Neural cell (in vitro differentiated cells): ENCODE results near the gene CCNQ. TPM values are rescaled to one million over a fixed set of nuclear protein-coding genes. Genes with fewer than 3 reads are reported as not detected.

Experiments
- H2AFZ ChIP-seq: fragments of 200-600, 300-800 bp; sonication (generic), shearing (Covaris generic); 2 replicates; pipeline ENCODE4 v1.6.0; 2014; ENCODE audit warnings: low read depth, mild to moderate bottlenecking, antibody characterized with exemption, low read length, moderate library complexity
- H3F3A ChIP-seq: fragments of 200-600 bp; shearing (Covaris generic); 2 replicates; pipeline ENCODE4 v1.6.1; 2016; ENCODE audit warnings: mild to moderate bottlenecking, moderate library complexity, mixed read lengths, antibody characterized with exemption, low read length; ENCODE audit not compliant: insufficient read depth, poor library complexity, severe bottlenecking
- H3K27ac ChIP-seq: fragments of 200-600, 300-800 bp; sonication (generic), shearing (Covaris generic); 2 replicates; pipeline ENCODE4 v1.5.1; 2014; ENCODE audit warnings: mild to moderate bottlenecking, low read length, moderate library complexity
- H3K27me3 ChIP-seq: fragments of 300-800, 200-600 bp; sonication (generic), shearing (Covaris generic); 2 replicates; pipeline ENCODE4 v1.6.0; 2014; ENCODE audit warnings: mild to moderate bottlenecking, low read depth, low read length, moderate library complexity; ENCODE audit not compliant: insufficient read depth
- H3K36me3 ChIP-seq: fragments of 300-800, 200-600 bp; sonication (generic), shearing (Covaris generic); 2 replicates; pipeline ENCODE4 v1.5.1; 2014; ENCODE audit warnings: mild to moderate bottlenecking, antibody characterized with exemption, low read length, moderate library complexity; ENCODE audit not compliant: insufficient read depth
- H3K4me2 ChIP-seq: fragments of 300-800, 200-600 bp; sonication (generic), shearing (Covaris generic); 2 replicates; pipeline ENCODE4 v1.6.0; 2014; ENCODE audit warnings: mild to moderate bottlenecking, low read length
- H3K4me3 ChIP-seq: fragments of 300-800, 200-600 bp; sonication (generic), shearing (Covaris generic); 2 replicates; pipeline ENCODE4 v1.5.1; 2014; ENCODE audit warnings: mild to moderate bottlenecking, low read length, moderate library complexity
- H3K79me2 ChIP-seq: fragments of 200-600 bp; shearing (Covaris generic); replicated peaks from 2 replicates; pipeline ENCODE4 v1.6.0; 2014; ENCODE audit warnings: mild to moderate bottlenecking, low read length, moderate library complexity; ENCODE audit not compliant: insufficient read depth
- H3K9ac ChIP-seq: fragments of 300-800, 200-600 bp; sonication (generic), shearing (Covaris generic); 2 replicates; pipeline ENCODE4 v1.6.1; 2016; ENCODE audit warnings: mild to moderate bottlenecking, low read length, mixed read lengths
- H3K9me2 ChIP-seq: fragments of 200-600 bp; shearing (Covaris generic); 2 replicates; pipeline ENCODE4 v1.6.1; 2016; ENCODE audit warnings: mild to moderate bottlenecking, low read length, mixed read lengths; ENCODE audit not compliant: insufficient read depth
- H3K9me3 ChIP-seq: fragments of 200-600, 300-800 bp; sonication (generic), shearing (Covaris generic); 2 replicates; pipeline ENCODE4 v1.6.1; 2016; ENCODE audit warnings: mild to moderate bottlenecking, mixed run types, low read length, moderate library complexity, mixed read lengths
- H4K20me1 ChIP-seq: fragments of 200-600 bp; shearing (Covaris generic); 2 replicates; pipeline ENCODE4 v1.6.1; 2016; ENCODE audit warnings: mild to moderate bottlenecking, mixed run types; ENCODE audit not compliant: insufficient read depth
- CTCF ChIP-seq: fragments of 450-650 bp; IDR thresholded peaks from 2 replicates; pipeline ENCODE4 v1.5.1; 2014; ENCODE audit warnings: antibody characterized with exemption, mild to moderate bottlenecking, moderate library complexity; ENCODE audit not compliant: poor library complexity, severe bottlenecking
- EP300 ChIP-seq: fragments of 450-650 bp; conservative IDR thresholded peaks from 2 replicates; pipeline ENCODE4 v1.6.1; 2014; ENCODE audit warnings: antibody characterized with exemption, mild to moderate bottlenecking, moderate library complexity; ENCODE audit not compliant: poor library complexity, severe bottlenecking
- EZH2 ChIP-seq: fragments of 200-600, 300-800 bp; shearing (Covaris generic), sonication (generic); IDR thresholded peaks from 2 replicates; pipeline ENCODE4 v1.6.1; 2014; ENCODE audit warnings: antibody characterized with exemption, low read length, borderline replicate concordance, mild to moderate bottlenecking; ENCODE audit not compliant: insufficient read depth, poor library complexity, severe bottlenecking
- MXI1 ChIP-seq: fragments of 450-650 bp; conservative IDR thresholded peaks from 2 replicates; pipeline ENCODE4 v1.6.1; 2014; ENCODE audit warnings: antibody characterized with exemption, mild to moderate bottlenecking; ENCODE audit not compliant: poor library complexity, severe bottlenecking
- POLR2AphosphoS5 ChIP-seq: IDR thresholded peaks from 2 replicates; pipeline ENCODE4 v1.6.1; 2012
- RAD21 ChIP-seq: fragments of 450-650 bp; conservative IDR thresholded peaks from 2 replicates; pipeline ENCODE4 v1.6.1; 2014; ENCODE audit warnings: antibody characterized with exemption, mild to moderate bottlenecking, moderate library complexity
- SMC3 ChIP-seq: fragments of 450-650 bp; conservative IDR thresholded peaks from 2 replicates; pipeline ENCODE4 v1.6.1; 2014; ENCODE audit warnings: antibody characterized with exemption, mild to moderate bottlenecking, moderate library complexity; ENCODE audit not compliant: poor library complexity
- TAF1 ChIP-seq: IDR thresholded peaks from 2 replicates; pipeline ENCODE4 v1.6.1; 2012; ENCODE audit warnings: low read depth
- polyA plus RNA-seq: library from polyadenylated mRNA; depleted of rRNA; stranded (reverse); fragments of >200 nt; gene quantifications from 2 replicates; pipeline ENCODE4 v1.2.3, GENCODE V29; 2014
- TF ChIP-seq, protein P1 (sequence below): IDR thresholded peaks from 2 replicates; pipeline ENCODE4 v1.6.1; 2012; ENCODE audit warnings: borderline replicate concordance

Gene CCNQ
- polyA plus RNA-seq, 1 donor from 2014 or later: 61.2 TPM

GRCh38 chrX:153627675-153628111, 28.8 kb upstream of the CCNQ start:
- H3K9me2 ChIP-seq: no peaks in the 10 kb centered on the region
- no peak overlapping the region for H3K27ac ChIP-seq
- no peak overlapping the region for H3K9ac ChIP-seq
- no peak overlapping the region for H3K4me2 ChIP-seq
- no peaks in the 10 kb centered on the region for H3K36me3 ChIP-seq
- H3K9me3 ChIP-seq: no peaks in the 10 kb centered on the region
- no peaks in the 10 kb centered on the region for H4K20me1 ChIP-seq
- H3K27me3 ChIP-seq: no peaks in the 10 kb centered on the region
- no peaks in the 10 kb centered on the region for H3K79me2 ChIP-seq
- H2AFZ ChIP-seq: no peak overlapping the region
- TF ChIP-seq EZH2: no peak
- TF ChIP-seq POLR2AphosphoS5: no peak
- TF ChIP-seq TAF1: no peak
- TF ChIP-seq, protein P1, sequence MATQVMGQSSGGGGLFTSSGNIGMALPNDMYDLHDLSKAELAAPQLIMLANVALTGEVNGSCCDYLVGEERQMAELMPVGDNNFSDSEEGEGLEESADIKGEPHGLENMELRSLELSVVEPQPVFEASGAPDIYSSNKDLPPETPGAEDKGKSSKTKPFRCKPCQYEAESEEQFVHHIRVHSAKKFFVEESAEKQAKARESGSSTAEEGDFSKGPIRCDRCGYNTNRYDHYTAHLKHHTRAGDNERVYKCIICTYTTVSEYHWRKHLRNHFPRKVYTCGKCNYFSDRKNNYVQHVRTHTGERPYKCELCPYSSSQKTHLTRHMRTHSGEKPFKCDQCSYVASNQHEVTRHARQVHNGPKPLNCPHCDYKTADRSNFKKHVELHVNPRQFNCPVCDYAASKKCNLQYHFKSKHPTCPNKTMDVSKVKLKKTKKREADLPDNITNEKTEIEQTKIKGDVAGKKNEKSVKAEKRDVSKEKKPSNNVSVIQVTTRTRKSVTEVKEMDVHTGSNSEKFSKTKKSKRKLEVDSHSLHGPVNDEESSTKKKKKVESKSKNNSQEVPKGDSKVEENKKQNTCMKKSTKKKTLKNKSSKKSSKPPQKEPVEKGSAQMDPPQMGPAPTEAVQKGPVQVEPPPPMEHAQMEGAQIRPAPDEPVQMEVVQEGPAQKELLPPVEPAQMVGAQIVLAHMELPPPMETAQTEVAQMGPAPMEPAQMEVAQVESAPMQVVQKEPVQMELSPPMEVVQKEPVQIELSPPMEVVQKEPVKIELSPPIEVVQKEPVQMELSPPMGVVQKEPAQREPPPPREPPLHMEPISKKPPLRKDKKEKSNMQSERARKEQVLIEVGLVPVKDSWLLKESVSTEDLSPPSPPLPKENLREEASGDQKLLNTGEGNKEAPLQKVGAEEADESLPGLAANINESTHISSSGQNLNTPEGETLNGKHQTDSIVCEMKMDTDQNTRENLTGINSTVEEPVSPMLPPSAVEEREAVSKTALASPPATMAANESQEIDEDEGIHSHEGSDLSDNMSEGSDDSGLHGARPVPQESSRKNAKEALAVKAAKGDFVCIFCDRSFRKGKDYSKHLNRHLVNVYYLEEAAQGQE: no peak
- TF ChIP-seq MXI1: no peak
- TF ChIP-seq EP300: no peak
- H3K4me3 ChIP-seq: no peak overlapping the region
- H3F3A ChIP-seq: no peaks in the 10 kb centered on the region

DNA sequence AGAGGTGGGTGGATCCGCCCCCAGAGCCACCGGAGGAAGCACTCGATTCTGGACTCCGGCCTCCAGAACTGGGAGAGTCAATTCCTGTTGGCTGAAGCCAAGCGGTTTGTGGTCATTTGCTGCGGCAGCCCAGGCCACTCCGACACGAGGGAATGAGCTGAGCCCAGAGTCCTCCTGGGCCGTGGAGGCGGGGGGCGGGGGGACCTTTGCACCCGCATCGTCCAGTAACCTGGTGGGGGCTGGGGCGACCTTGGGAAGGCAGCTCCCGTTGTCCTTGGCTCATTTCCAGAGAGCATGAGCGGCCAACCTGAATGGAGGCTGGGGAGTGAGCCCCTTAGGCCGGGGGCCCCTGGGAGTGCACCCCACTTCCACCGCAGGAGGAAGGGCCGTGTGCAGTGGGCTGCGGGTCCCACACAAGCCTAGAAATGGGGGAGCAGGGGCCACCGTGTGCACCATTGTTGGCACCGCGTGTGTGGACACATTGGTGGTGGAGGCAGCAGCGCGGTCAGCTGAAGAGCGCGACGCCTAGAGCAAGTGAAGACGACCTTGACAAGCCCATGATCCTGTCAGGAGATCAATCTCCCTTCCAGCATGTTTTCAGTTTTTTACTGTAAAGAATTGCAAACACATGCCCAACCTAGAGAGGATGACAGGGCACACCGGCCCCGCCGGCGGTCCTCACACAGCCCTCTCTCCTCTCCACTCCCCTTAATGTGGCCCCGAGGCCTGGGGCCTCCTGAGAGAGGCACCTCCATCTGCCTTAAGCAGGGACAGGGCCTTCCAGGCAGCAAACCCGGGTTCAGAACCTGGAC, 28.1 kb upstream of the CCNQ start:
- Histone ChIP-seq H2AFZ (no peak overlapping the region), H3K36me3 (no peaks in the 10 kb centered on the region)

More for the DNA sequence above, 28.1 kb upstream of the CCNQ start:
- H3F3A ChIP-seq: no peaks in the 10 kb centered on the region
- H4K20me1 ChIP-seq: no peaks in the 10 kb centered on the region
- H3K79me2 ChIP-seq: no peaks in the 10 kb centered on the region
- H3K9me3 ChIP-seq: no peaks in the 10 kb centered on the region
- no peak overlapping the region for H3K4me2 ChIP-seq
- H3K4me3 ChIP-seq: no peak overlapping the region
- H3K27ac ChIP-seq: no peak overlapping the region
- no peaks in the 10 kb centered on the region for H3K27me3 ChIP-seq
- H3K9ac ChIP-seq: no peak overlapping the region
- no peak for TF ChIP-seq TAF1
- TF ChIP-seq SMC3: no peak
- no peak for TF ChIP-seq EP300
- no peak for TF ChIP-seq CTCF
- TF ChIP-seq, protein P1: no peak
- no peak for TF ChIP-seq MXI1
- TF ChIP-seq RAD21: no peak
- TF ChIP-seq EZH2: no peak
- no peak for TF ChIP-seq POLR2AphosphoS5
- H3K9me2 ChIP-seq: no peaks in the 10 kb centered on the region
